Measurements from ENCODE around the gene MCM7.

DNA sequence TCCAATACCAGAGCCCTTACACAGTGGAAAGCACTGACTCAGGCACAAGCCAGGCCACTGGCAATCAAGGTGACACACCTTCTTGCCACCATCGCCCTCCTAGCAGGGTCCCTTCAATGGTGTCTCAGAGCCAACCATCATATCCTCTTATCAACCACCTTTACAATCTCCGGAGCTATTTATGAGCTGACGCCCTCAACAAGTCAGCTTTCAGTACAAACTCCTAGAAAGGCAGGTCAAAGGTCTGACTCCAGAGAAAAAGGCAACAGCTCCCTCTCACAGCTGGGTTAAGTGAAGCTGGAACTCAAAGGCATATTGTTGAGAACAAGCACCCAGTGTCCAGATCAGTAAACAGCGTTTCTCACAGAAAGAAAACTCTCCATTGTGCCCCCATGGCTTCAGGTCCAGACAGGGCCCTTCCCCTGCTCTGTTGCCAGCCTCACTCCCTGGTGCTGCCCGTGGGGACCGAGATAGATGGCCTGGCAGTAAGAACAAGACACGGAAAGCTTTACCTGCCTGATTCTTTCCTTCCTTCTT is 22.1 kb downstream of the MCM7 start:
- TF ChIP-seq EZH2 (IDR thresholded peaks at IDR 0.05; ENCODE audit: insufficient read depth, poor library complexity, severe bottlenecking) (no peak), EZH2phosphoT487 (IDR thresholded peaks at IDR 0.05; ENCODE audit: insufficient read depth, low read depth) (no peak)

Data from GM23248 (cell line).